ENCODE data around the gene CNOT1. TPM values are rescaled to one million over a fixed set of nuclear protein-coding genes. Genes with fewer than 3 reads are reported as not detected.

The CNOT1 gene
- total RNA-seq, 6 donors from 2014 or later: 78.9 to 158 (median 151) TPM

GRCh38 chr16:58635502-58635901 is 5.9 kb upstream of the CNOT1 start:
- no peak overlapping the region for H3K4me3 ChIP-seq
- peaks cover 0 to 2% (median 0%) of the 10 kb centered on the region in 4 donors for H3K4me1 ChIP-seq
- no peak overlapping the region for H3K27ac ChIP-seq
- TF ChIP-seq, protein P1, sequence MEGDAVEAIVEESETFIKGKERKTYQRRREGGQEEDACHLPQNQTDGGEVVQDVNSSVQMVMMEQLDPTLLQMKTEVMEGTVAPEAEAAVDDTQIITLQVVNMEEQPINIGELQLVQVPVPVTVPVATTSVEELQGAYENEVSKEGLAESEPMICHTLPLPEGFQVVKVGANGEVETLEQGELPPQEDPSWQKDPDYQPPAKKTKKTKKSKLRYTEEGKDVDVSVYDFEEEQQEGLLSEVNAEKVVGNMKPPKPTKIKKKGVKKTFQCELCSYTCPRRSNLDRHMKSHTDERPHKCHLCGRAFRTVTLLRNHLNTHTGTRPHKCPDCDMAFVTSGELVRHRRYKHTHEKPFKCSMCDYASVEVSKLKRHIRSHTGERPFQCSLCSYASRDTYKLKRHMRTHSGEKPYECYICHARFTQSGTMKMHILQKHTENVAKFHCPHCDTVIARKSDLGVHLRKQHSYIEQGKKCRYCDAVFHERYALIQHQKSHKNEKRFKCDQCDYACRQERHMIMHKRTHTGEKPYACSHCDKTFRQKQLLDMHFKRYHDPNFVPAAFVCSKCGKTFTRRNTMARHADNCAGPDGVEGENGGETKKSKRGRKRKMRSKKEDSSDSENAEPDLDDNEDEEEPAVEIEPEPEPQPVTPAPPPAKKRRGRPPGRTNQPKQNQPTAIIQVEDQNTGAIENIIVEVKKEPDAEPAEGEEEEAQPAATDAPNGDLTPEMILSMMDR (IDR thresholded peaks at IDR 0.05): no peak
- no peak for TF ChIP-seq POLR2A (IDR thresholded peaks at IDR 0.05)
- TF ChIP-seq EP300 (IDR thresholded peaks at IDR 0.05): no peak
- no peak for TF ChIP-seq POLR2AphosphoS5 (IDR thresholded peaks at IDR 0.05)
- H3K9me3 ChIP-seq: no peaks in the 10 kb centered on the region
- 90 to 97% methylated on average over 4 of the region's 4 CpGs for WGBS, 2 donors
- H3K36me3 ChIP-seq: no peaks in the 10 kb centered on the region
- ATAC-seq (ENCODE audit: low FRiP score in 2 of 2) (no peak), DNase-seq (no peak)
- no peaks in the 10 kb centered on the region for H3K27me3 ChIP-seq

- Histone ChIP-seq H3K36me3 (no peaks in the 10 kb centered on the region), H3K27me3 (no peaks in the 10 kb centered on the region), H3K4me1 (peaks cover 0 to 2% (median 0%) of the 10 kb centered on the region in 4 donors), H3K27ac (no peak overlapping the region), H3K9me3 (no peaks in the 10 kb centered on the region), H3K4me3 (no peak overlapping the region)
- no peak for ATAC-seq (ENCODE audit: low FRiP score in 2 of 2)
- DNase-seq: no peak
- TF ChIP-seq, protein P1 (IDR thresholded peaks at IDR 0.05): no peak
- TF ChIP-seq EP300 (IDR thresholded peaks at IDR 0.05): no peak
- no peak for TF ChIP-seq POLR2A (IDR thresholded peaks at IDR 0.05)
- TF ChIP-seq POLR2AphosphoS5 (IDR thresholded peaks at IDR 0.05): no peak
- 43 to 71% methylated on average over 3 of the region's 3 CpGs for WGBS, 2 donors
Observed at GRCh38 chr16:58634265-58634802, 4.7 kb upstream of the CNOT1 start.

DNA sequence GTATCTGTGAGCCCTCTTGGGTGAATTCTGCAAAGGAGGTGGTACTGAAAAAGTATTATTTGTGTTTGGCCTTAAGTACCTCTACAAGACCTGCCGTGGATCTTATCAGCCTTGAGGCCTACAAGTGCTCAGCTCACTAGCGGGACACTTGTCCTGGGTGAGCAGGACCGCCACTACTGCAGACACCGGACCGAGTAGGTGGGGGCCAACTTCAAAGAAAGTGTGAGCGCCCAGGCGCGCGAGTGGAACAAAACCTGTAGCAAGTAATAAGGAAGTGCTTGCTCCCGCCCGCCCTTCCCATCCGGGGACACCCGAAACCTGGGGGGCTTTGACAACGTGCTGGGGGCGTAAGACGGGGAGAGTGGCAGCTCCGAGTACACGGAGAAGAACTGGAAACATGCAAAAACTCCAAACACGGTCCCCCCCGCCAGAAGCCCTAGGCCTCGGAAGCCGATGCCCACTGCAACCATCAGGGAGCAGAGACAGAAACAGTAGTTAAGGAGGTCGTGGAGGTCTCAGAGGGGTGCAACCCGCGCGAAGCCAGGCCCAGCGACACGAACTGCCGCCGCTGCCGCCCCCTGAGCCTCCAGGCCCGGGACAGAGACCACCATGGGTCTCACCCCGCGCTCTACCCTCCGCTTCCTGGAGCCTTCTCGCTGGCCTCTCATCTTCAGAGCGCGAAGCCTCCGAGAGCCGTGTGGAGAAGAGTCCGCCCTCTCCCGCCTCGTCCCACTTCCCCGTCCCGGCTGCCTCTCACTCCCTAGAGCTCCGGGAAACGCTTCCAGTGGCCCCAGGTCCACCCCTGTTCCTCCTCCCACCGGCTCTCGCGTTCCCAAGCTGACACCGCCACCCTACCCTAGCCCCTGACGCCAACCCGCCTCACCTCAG is 537 bp downstream of the CNOT1 start:
- Histone ChIP-seq H3K4me1 (peaks cover 20 to 33% (median 25%) of the 10 kb centered on the region in 4 donors), H3K36me3 (peaks cover 0 to 13% (median 5%) of the 10 kb centered on the region in 4 donors), H3K27ac (peak overlapping the region; percentile 95 to 100 (median 98)), H3K9me3 (no peaks in the 10 kb centered on the region), H3K27me3 (no peaks in the 10 kb centered on the region), H3K4me3 (peak overlapping the region; percentile 81 to 91 (median 88))
- DNase-seq: peak; percentile 86 to 87
- peak; percentile 73 to 75 for ATAC-seq (ENCODE audit: low FRiP score in 2 of 2)
- WGBS, 2 donors: 0 to 2% methylated on average over 31 to 51 of the region's 53 CpGs
- TF ChIP-seq, protein P1 (IDR thresholded peaks at IDR 0.05): peak in 1 of 6 experiments; percentile 7
- TF ChIP-seq POLR2AphosphoS5 (IDR thresholded peaks at IDR 0.05) (peak in 1 of 2 donors; percentile 32), EP300 (IDR thresholded peaks at IDR 0.05) (no peak), POLR2A (IDR thresholded peaks at IDR 0.05) (peak in 1 of 4 donors; percentile 30)

DNA sequence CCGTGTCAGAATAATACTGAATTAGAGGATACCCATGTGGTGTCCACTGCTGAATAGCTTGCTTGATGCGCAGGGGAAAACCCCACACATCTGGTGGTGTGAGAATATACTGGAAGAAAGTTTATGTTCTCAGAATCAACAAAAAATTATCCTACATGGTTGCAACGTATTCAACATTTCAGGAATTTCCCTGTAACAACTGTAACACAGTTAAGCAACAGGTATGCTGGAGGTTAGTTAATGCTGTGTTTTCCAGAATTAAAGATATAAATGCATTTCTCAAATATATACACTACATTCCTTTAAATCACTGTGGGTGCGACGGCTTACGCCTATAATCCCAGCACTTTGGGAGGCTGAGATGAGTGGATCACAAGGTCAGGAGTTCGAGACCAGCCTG is 5.4 kb downstream of the CNOT1 start:
- no peak overlapping the region for H3K4me3 ChIP-seq
- peaks cover 20 to 31% (median 25%) of the 10 kb centered on the region in 4 donors for H3K4me1 ChIP-seq
- no peak overlapping the region for H3K27ac ChIP-seq
- H3K9me3 ChIP-seq: no peaks in the 10 kb centered on the region
- peaks cover 5 to 58% (median 29%) of the 10 kb centered on the region in 4 donors for H3K36me3 ChIP-seq
- no peaks in the 10 kb centered on the region for H3K27me3 ChIP-seq
- WGBS, 2 donors: 82 to 87% methylated on average over 7 of the region's 7 CpGs
- DNase-seq (no peak), ATAC-seq (ENCODE audit: low FRiP score in 2 of 2) (no peak)
- no peak for TF ChIP-seq POLR2A (IDR thresholded peaks at IDR 0.05)
- TF ChIP-seq, protein P1 (IDR thresholded peaks at IDR 0.05): no peak

Data from upper lobe of left lung (tissue), 6 donors.